ENCODE data around the gene PTBP1.
A peak's percentile ranks its signal among the peaks of the same experiment; 100 is the strongest.
"Not testable (repeated sequence)": the region's sequence is repeated elsewhere in the genome, so short reads cannot be mapped to it uniquely, and the experiment has no call there.

PTBP1 gene

GRCh38 chr19:815079-815774, 18.0 kb downstream of the PTBP1 start:
- Histone ChIP-seq H3K9me3 (ENCODE audit: control insufficient read depth, insufficient read depth, low read length) (no peaks in the 10 kb centered on the region; the same call in 1 of the 2 replicates), H3K4me1 (ENCODE audit: insufficient read depth, low read length) (no peaks in the 10 kb centered on the region), H3K36me3 (ENCODE audit: insufficient read depth, low read length) (peaks cover 6% of the 10 kb centered on the region; the same call in 1 of the 2 replicates), H3K9ac (ENCODE audit: low read depth, low read length) (no peak overlapping the region)

- Histone ChIP-seq H3K4me1 (ENCODE audit: insufficient read depth, low read length) (no peaks in the 10 kb centered on the region), H3K36me3 (ENCODE audit: insufficient read depth, low read length) (peaks cover 4% of the 10 kb centered on the region; the same call in 1 of the 2 replicates), H3K9me3 (ENCODE audit: control insufficient read depth, insufficient read depth, low read length) (no peaks in the 10 kb centered on the region; the same call in 1 of the 2 replicates), H3K9ac (ENCODE audit: low read depth, low read length) (no peak overlapping the region)
These were observed 18.7 kb downstream of the PTBP1 start for GRCh38 chr19:815775-816499.

DNA sequence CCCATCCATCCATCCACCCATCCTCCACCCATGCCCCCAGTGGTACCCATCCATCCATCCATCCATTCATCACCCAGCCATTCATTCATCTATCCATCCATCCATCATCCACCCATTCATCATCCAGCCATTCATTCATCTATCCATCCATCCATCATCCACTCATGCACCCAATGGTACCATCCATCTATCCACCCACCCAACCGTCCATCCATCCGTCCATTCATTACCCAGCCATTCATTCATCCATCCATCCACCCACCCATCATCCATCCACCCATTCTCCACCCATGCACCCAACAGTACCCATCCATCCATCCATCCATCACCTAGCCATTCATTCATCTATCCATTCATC, 19.2 kb downstream of the PTBP1 start:
- Histone ChIP-seq H3K4me1 (ENCODE audit: insufficient read depth, low read length) (no peaks in the 10 kb centered on the region), H3K36me3 (ENCODE audit: insufficient read depth, low read length) (peaks cover 4% of the 10 kb centered on the region; the same call in 1 of the 2 replicates), H3K9me3 (ENCODE audit: control insufficient read depth, insufficient read depth, low read length) (no peaks in the 10 kb centered on the region; the same call in 1 of the 2 replicates), H3K9ac (ENCODE audit: low read depth, low read length) (no peak overlapping the region)

GRCh38 chr19:820212-820611, 23.0 kb downstream of the PTBP1 start:
- H3K4me1 ChIP-seq (ENCODE audit: insufficient read depth, low read length); H3K9me3 ChIP-seq (ENCODE audit: control insufficient read depth, insufficient read depth, low read length); H3K9ac ChIP-seq (ENCODE audit: low read depth, low read length); H3K36me3 ChIP-seq (ENCODE audit: insufficient read depth, low read length): not testable (repeated sequence)

GRCh38 chr19:821231-821824, 24.1 kb downstream of the PTBP1 start:
- Histone ChIP-seq H3K4me1 (ENCODE audit: insufficient read depth, low read length) (no peaks in the 10 kb centered on the region; the same call in 1 of the 2 replicates), H3K9ac (ENCODE audit: low read depth, low read length) (peak overlapping the region; percentile 62), H3K36me3 (ENCODE audit: insufficient read depth, low read length) (no peaks in the 10 kb centered on the region), H3K9me3 (ENCODE audit: control insufficient read depth, insufficient read depth, low read length) (no peaks in the 10 kb centered on the region)

GRCh38 chr19:821825-822503, 24.7 kb downstream of the PTBP1 start, which contains the start of gene PLPPR3:
Gene PLPPR3 (minus strand): TSS chr19:821955. CDS start chr19:821559, 396 bp downstream.
- H3K9me3 ChIP-seq (ENCODE audit: control insufficient read depth, insufficient read depth, low read length): no peaks in the 10 kb centered on the region
- peak within 1 kb of the TSS; percentile 62 for H3K9ac ChIP-seq (ENCODE audit: low read depth, low read length)
- no peaks in the 10 kb centered on the region; the same call in 1 of the 2 replicates for H3K4me1 ChIP-seq (ENCODE audit: insufficient read depth, low read length)
- H3K36me3 ChIP-seq (ENCODE audit: insufficient read depth, low read length): no peaks in the 10 kb centered on the region

GRCh38 chr19:823565-824121, 26.4 kb downstream of the PTBP1 start:
- Histone ChIP-seq H3K9ac (ENCODE audit: low read depth, low read length) (no peak overlapping the region), H3K4me1 (ENCODE audit: insufficient read depth, low read length) (no peaks in the 10 kb centered on the region; the same call in 1 of the 2 replicates), H3K9me3 (ENCODE audit: control insufficient read depth, insufficient read depth, low read length) (no peaks in the 10 kb centered on the region), H3K36me3 (ENCODE audit: insufficient read depth, low read length) (no peaks in the 10 kb centered on the region)

GRCh38 chr19:824885-825284, 27.6 kb downstream of the PTBP1 start:
- Histone ChIP-seq H3K9me3 (ENCODE audit: control insufficient read depth, insufficient read depth, low read length) (no peaks in the 10 kb centered on the region), H3K4me1 (ENCODE audit: insufficient read depth, low read length) (no peaks in the 10 kb centered on the region; the same call in 1 of the 2 replicates), H3K36me3 (ENCODE audit: insufficient read depth, low read length) (no peaks in the 10 kb centered on the region), H3K9ac (ENCODE audit: low read depth, low read length) (no peak overlapping the region)

DNA sequence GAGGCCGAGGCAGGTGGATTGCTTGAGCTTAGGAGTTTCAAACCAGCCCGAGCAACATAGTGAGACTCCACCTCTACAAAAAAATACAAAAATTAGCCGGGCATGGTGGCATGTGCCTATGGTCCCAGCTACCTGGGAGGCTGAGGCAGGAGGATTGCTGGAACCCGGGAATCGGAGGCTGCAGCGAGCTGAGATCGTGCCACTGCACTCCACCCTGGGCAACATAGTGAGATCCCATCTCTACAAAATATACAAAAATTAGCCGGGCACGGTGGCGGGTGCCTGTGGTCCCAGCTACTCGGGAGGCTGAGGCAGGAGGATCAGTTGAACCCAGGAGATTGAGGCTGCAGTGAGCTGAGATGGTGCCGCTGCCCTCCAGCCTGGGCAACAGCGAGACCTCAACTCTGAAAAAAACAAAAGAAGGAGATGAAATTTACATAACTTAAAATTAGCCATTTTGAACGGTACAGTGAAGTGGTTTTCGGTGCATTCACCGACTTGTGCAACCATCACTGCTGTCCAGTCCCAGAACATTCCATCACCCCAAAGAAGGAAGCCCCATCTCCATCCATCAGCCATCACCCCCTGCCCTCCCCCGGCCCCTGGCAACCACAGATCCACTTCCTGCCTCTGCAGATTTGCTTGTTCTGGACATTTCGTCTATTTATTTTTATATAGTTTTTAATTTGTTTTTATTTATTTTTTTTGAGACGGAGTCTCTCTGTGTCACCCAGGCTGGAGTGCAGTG, 28.8 kb downstream of the PTBP1 start:
- H3K9ac ChIP-seq (ENCODE audit: low read depth, low read length): no peak overlapping the region
- no peaks in the 10 kb centered on the region for H3K9me3 ChIP-seq (ENCODE audit: control insufficient read depth, insufficient read depth, low read length)
- H3K36me3 ChIP-seq (ENCODE audit: insufficient read depth, low read length): no peaks in the 10 kb centered on the region
- H3K4me1 ChIP-seq (ENCODE audit: insufficient read depth, low read length): no peaks in the 10 kb centered on the region; the same call in 1 of the 2 replicates

- H3K9ac ChIP-seq (ENCODE audit: low read depth, low read length): no peak overlapping the region
- no peaks in the 10 kb centered on the region for H3K36me3 ChIP-seq (ENCODE audit: insufficient read depth, low read length)
- no peaks in the 10 kb centered on the region; the same call in 1 of the 2 replicates for H3K4me1 ChIP-seq (ENCODE audit: insufficient read depth, low read length)
- H3K9me3 ChIP-seq (ENCODE audit: control insufficient read depth, insufficient read depth, low read length): no peaks in the 10 kb centered on the region
These were observed 30.1 kb downstream of the PTBP1 start for GRCh38 chr19:827314-827709.

- Histone ChIP-seq H3K4me1 (ENCODE audit: insufficient read depth, low read length) (no peaks in the 10 kb centered on the region; the same call in 1 of the 2 replicates), H3K9me3 (ENCODE audit: control insufficient read depth, insufficient read depth, low read length) (no peaks in the 10 kb centered on the region), H3K36me3 (ENCODE audit: insufficient read depth, low read length) (no peaks in the 10 kb centered on the region), H3K9ac (ENCODE audit: low read depth, low read length) (no peak within 1 kb of the TSS)
These were observed 30.6 kb downstream of the PTBP1 start, which contains the start of gene AZU1 for GRCh38 chr19:827710-828321. Gene AZU1 (plus strand): TSS chr19:827837. CDS start chr19:827847, 10 bp downstream.

GRCh38 chr19:829129-829758, 32.0 kb downstream of the PTBP1 start:
- H3K9ac ChIP-seq (ENCODE audit: low read depth, low read length): no peak overlapping the region
- H3K4me1 ChIP-seq (ENCODE audit: insufficient read depth, low read length): no peaks in the 10 kb centered on the region
- H3K9me3 ChIP-seq (ENCODE audit: control insufficient read depth, insufficient read depth, low read length): no peaks in the 10 kb centered on the region
- H3K36me3 ChIP-seq (ENCODE audit: insufficient read depth, low read length): no peaks in the 10 kb centered on the region
